Right atrium auricular region (tissue), 2 donors: ENCODE results near the gene CCDC190. TPM values are rescaled to one million over a fixed set of nuclear protein-coding genes. Genes with fewer than 3 reads are reported as not detected.

Experiments used
- DNase-seq: peaks from one replicate; pipeline ENCODE4 v3.0.0-alpha.2; 2019; ENCODE audit warnings: low spot score
- H3K27ac ChIP-seq, 2 donors: fragments of 200-600 bp; sonication (generic); 1 replicate in 1 of 2; 2 replicates in 1 of 2; pipeline ENCODE4 v1.5.1; 2016 to 2019
- H3K27me3 ChIP-seq, 2 donors: fragments of 200-600 bp; sonication (generic); one replicate each; pipeline versions ENCODE4 v1.5.1 to v1.6.0; 2017 to 2019
- H3K36me3 ChIP-seq: fragments of 200-600 bp; sonication (generic); one replicate; pipeline ENCODE4 v1.5.1; 2016
- H3K4me1 ChIP-seq, 2 donors: fragments of 200-600 bp; sonication (generic); one replicate each; pipeline versions ENCODE4 v1.5.1 to v1.6.0; 2017 to 2019
- H3K4me3 ChIP-seq, 2 donors: fragments of 200-600 bp; sonication (generic); 1 replicate in 1 of 2; 2 replicates in 1 of 2; pipeline ENCODE4 v1.5.1; 2017 to 2019; ENCODE audit warnings: mild to moderate bottlenecking in 1 of 2, moderate library complexity in 1 of 2
- H3K9me3 ChIP-seq, 2 donors: fragments of 200-600 bp; sonication (generic); one replicate each; pipeline ENCODE4 v1.5.1; 2019
- total RNA-seq, 2 donors: library from RNA; depleted of rRNA; stranded (reverse); fragments of >200 nt; gene quantifications; one replicate each; pipeline ENCODE4 v1.1.0, GENCODE V29; 2016
- TF ChIP-seq, protein P1 (sequence below), 2 donors: fragments of 200-600 bp; sonication (generic); IDR thresholded peaks; one replicate each; pipeline ENCODE4 v1.5.1; 2019; ENCODE audit warnings: antibody characterized with exemption in 2 of 2

CCDC190 gene
- under 1 TPM; 0.28 to 0.33 TPM for total RNA-seq

- Histone ChIP-seq H3K27me3 (no peaks in the 10 kb centered on the region), H3K4me1 (peaks cover 0 to 10% of the 10 kb centered on the region in 2 donors), H3K9me3 (no peaks in the 10 kb centered on the region), H3K36me3 (no peaks in the 10 kb centered on the region), H3K4me3 (no peak within 1 kb of the TSS), H3K27ac (peak within 1 kb of the TSS; percentile 34 to 70)
- TF ChIP-seq, protein P1, sequence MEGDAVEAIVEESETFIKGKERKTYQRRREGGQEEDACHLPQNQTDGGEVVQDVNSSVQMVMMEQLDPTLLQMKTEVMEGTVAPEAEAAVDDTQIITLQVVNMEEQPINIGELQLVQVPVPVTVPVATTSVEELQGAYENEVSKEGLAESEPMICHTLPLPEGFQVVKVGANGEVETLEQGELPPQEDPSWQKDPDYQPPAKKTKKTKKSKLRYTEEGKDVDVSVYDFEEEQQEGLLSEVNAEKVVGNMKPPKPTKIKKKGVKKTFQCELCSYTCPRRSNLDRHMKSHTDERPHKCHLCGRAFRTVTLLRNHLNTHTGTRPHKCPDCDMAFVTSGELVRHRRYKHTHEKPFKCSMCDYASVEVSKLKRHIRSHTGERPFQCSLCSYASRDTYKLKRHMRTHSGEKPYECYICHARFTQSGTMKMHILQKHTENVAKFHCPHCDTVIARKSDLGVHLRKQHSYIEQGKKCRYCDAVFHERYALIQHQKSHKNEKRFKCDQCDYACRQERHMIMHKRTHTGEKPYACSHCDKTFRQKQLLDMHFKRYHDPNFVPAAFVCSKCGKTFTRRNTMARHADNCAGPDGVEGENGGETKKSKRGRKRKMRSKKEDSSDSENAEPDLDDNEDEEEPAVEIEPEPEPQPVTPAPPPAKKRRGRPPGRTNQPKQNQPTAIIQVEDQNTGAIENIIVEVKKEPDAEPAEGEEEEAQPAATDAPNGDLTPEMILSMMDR (IDR thresholded peaks at IDR 0.05), result no peak
- no peak for DNase-seq
These were observed at the start of gene CCDC190 for GRCh38 chr1:162861101-162861500. CCDC190 (minus strand) TSS chr1:162861175; CDS start chr1:162859646, 1,529 bp downstream.

DNA sequence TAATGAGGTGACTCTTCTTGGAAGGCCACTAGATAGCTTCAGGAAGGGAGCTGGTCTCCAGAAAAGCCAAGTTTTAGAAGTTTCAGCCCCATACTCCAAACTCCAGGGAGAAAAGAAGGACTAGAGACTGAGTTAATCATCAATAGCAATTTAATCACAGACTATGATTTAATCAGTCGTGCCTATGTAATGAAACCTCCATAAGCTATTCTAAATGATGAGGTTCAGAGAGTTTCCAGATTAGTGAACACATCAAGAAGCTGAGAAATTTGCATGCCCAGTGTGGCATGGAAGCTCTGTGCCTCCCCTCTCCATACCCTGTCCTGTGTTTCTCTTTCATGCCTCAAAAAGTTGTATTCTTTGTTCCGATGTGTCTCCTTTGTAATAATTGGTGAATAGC, 49.2 kb upstream of the CCDC190 start:
- no peak overlapping the region for H3K4me3 ChIP-seq
- peaks cover 0 to 7% of the 10 kb centered on the region in 2 donors for H3K4me1 ChIP-seq
- TF ChIP-seq, protein P1 (IDR thresholded peaks at IDR 0.05), result no peak
- no peaks in the 10 kb centered on the region for H3K36me3 ChIP-seq
- H3K27ac ChIP-seq, result no peak overlapping the region
- H3K9me3 ChIP-seq, result peaks cover 0 to 18% of the 10 kb centered on the region in 2 donors
- no peak for DNase-seq
- no peaks in the 10 kb centered on the region for H3K27me3 ChIP-seq

- Histone ChIP-seq H3K4me3 (no peak overlapping the region), H3K4me1 (peaks cover 0 to 11% of the 10 kb centered on the region in 2 donors), H3K9me3 (peaks cover 0 to 18% of the 10 kb centered on the region in 2 donors), H3K27me3 (no peaks in the 10 kb centered on the region), H3K27ac (no peak overlapping the region), H3K36me3 (no peaks in the 10 kb centered on the region)
- TF ChIP-seq, protein P1 (IDR thresholded peaks at IDR 0.05), result no peak
- no peak for DNase-seq
These were observed 47.8 kb upstream of the CCDC190 start for GRCh38 chr1:162908780-162909179.

DNA sequence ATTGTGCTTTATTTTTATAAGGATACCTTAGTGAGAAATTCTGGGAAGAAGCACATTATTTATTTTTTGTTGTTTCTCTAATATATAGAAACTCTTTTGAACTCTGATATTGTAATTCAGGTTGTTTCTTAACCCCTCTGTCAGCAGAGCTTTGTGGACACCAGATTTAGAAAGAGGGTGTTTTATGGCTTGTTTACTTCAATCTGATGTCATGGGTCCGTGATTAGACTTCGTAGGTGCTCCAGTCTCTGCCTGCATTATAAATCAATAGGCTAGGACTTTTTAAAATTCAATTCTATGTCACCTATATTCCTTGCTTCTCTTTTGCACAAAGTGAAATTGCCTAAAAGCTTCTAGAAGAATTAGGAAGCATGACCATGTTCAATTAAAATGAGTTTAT, 47.3 kb upstream of the CCDC190 start:
- no peak for DNase-seq
- Histone ChIP-seq H3K36me3 (no peaks in the 10 kb centered on the region), H3K9me3 (peaks cover 0 to 18% of the 10 kb centered on the region in 2 donors), H3K27ac (no peak overlapping the region), H3K4me1 (peaks cover 0 to 11% of the 10 kb centered on the region in 2 donors), H3K4me3 (no peak overlapping the region), H3K27me3 (no peaks in the 10 kb centered on the region)
- TF ChIP-seq, protein P1 (IDR thresholded peaks at IDR 0.05), result no peak

- Histone ChIP-seq H3K4me1 (peaks cover 0 to 11% of the 10 kb centered on the region in 2 donors), H3K9me3 (peaks cover 0 to 3% of the 10 kb centered on the region in 2 donors), H3K4me3 (no peak overlapping the region), H3K27ac (no peak overlapping the region), H3K36me3 (no peaks in the 10 kb centered on the region), H3K27me3 (no peaks in the 10 kb centered on the region)
- TF ChIP-seq, protein P1 (IDR thresholded peaks at IDR 0.05), result no peak
- no peak for DNase-seq
These were observed 45.5 kb upstream of the CCDC190 start for GRCh38 chr1:162906485-162906884.
